Activated naive CD8-positive, alpha-beta T cell treated with anti-CD3 and anti-CD28 coated beads, Interleukin-2, amount 10 ng/mL, durations not matched to agents 7 days and 5 days (primary cell): ENCODE data around the gene HPF1. TPM values are rescaled to one million over a fixed set of nuclear protein-coding genes. Genes with fewer than 3 reads are reported as not detected.
A peak's percentile ranks its signal among the peaks of the same experiment; 100 is the strongest.
"Not testable (repeated sequence)": the region's sequence is repeated elsewhere in the genome, so short reads cannot be mapped to it uniquely, and the experiment has no call there.

ENCODE experiments used
- ATAC-seq: fragments of 150-1000 bp; cut with Tn5 transposase; one replicate; pipeline ENCODE4 v1.10.0; 2021; ENCODE audit warnings: low read depth, moderate library complexity
- POLR2A ChIA-PET: fragments of 350-600 bp; sonication (Branson Sonifier 250); formaldehyde crosslinking; loops from one replicate; lab custom pipeline; 2021; ENCODE audit warnings: antibody characterized with exemption; lab: Charles Lee
- DNase-seq: peaks from one replicate; pipeline ENCODE4 v3.0.0; 2021
- H3K27ac Mint-ChIP-seq: one replicate; pipeline ENCODE4 v1.8.0; 2022; ENCODE audit warnings: mild to moderate bottlenecking, mixed read lengths
- H3K27me3 Mint-ChIP-seq: one replicate; pipeline ENCODE4 v1.8.0; 2022; ENCODE audit warnings: mild to moderate bottlenecking, moderate library complexity, mixed read lengths
- H3K36me3 Mint-ChIP-seq: one replicate; pipeline ENCODE4 v1.8.0; 2021; ENCODE audit warnings: mild to moderate bottlenecking, mixed read lengths
- H3K4me1 Mint-ChIP-seq: one replicate; pipeline ENCODE4 v1.8.0; 2021; ENCODE audit warnings: mixed read lengths
- H3K4me3 Mint-ChIP-seq: one replicate; pipeline ENCODE4 v1.8.0; 2022; ENCODE audit warnings: mild to moderate bottlenecking, moderate library complexity, mixed read lengths
- H3K9me3 Mint-ChIP-seq: one replicate; pipeline ENCODE4 v1.8.0; 2021; ENCODE audit warnings: mixed read lengths
- total RNA-seq, 2 experiments: library from RNA; stranded (reverse); gene quantifications; one replicate each; pipeline ENCODE4 v1.2.3, GENCODE V29; 2021

The HPF1 gene
- 10 to 100 TPM; 15.6 to 16.5 TPM for total RNA-seq

DNA sequence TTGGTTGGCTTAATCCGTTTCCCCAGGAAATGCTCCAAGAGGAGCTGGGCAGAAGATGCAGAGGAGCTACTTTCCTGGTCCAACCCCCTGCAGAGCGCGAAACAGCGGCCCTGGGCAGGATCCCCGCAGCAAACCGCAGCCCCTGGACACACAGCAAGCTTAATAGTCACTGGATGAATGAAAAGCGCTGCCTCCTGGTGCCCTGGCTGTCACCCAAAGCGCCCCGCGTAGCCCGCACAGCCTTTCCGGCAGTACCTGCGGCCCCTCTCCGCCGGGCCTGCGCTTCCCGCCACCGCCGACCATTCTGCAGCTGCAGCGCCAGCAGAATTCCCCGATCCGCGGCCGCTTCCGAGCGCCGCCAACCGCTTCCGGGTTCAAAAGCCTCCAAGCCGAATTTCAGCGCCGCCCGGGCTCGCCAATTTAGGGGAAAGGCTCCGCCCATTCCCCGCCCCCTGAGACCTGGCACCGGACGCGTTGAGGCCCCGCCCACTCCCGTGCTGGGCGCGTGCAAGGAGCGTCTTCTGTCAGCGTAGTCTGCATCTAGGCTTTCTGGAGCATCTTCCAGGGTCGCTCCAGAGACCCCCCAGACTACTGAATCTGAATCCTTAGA lies at the start of gene HPF1:
HPF1 (minus strand) TSS at position 370 of the 610 bp plus-strand sequence; CDS start at position 303, 67 bp downstream.
- peak within 1 kb of the TSS; percentile 86 for H3K4me3 Mint-ChIP-seq
- H3K4me1 Mint-ChIP-seq: peaks cover 22% of the 10 kb centered on the region
- DNase-seq: peak; percentile 95
- no peaks in the 10 kb centered on the region for H3K9me3 Mint-ChIP-seq
- H3K36me3 Mint-ChIP-seq: no peaks in the 10 kb centered on the region
- POLR2A ChIA-PET: interaction anchor here (1.1 kb wide), 1 partner anchor 138 kb away, joined by 4 read pairs; the partner anchor contains the start of gene CLCN3
- H3K27me3 Mint-ChIP-seq: peaks cover 13% of the 10 kb centered on the region
- ATAC-seq: peak; percentile 93
- peak within 1 kb of the TSS; percentile 42 for H3K27ac Mint-ChIP-seq

DNA sequence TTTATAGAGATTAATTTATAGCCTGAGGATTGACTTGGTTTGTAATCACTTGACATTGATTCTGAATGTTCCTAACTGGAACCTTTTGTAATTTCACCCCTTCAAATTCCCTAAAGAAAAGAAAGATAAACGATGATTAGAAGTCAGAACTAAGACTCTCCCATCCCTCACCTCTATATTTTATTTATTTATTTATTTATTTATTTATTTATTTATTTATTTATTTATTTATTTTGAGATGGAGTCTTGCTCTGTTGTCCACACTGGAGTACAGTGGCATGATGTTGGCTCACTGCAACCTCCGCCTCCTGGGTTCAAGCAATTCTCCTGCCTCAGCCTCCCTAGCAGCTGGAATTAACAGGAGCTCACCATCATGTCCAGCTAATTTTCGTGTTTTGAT lies 49.0 kb upstream of the HPF1 start:
- POLR2A ChIA-PET: not testable (repeated sequence)

DNA sequence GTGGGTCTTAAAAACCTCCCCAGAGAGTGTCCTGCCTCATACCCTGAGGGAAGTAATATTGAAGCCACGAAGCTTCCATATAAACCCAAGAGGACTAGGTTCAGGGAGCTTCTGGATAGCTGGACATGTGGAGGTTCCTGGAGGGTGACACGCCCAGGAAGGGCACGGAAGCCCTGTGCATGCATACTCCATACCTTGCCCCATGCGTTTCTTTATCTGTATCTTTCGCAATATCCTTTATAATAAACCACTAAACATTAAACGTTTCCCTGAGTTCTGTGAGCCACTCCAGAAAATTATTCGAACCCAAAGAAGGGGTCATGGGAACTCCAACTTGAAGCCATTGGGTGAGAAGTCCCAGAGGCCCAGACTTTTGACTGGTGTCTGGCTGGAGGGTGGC lies 45.7 kb upstream of the HPF1 start:
- no peak overlapping the region for H3K4me3 Mint-ChIP-seq

More for the DNA sequence above, 49.0 kb upstream of the HPF1 start:
- H3K27ac Mint-ChIP-seq, H3K4me1 Mint-ChIP-seq, H3K4me3 Mint-ChIP-seq, H3K27me3 Mint-ChIP-seq, H3K9me3 Mint-ChIP-seq, ATAC-seq, DNase-seq, H3K36me3 Mint-ChIP-seq: not testable (repeated sequence)

DNA sequence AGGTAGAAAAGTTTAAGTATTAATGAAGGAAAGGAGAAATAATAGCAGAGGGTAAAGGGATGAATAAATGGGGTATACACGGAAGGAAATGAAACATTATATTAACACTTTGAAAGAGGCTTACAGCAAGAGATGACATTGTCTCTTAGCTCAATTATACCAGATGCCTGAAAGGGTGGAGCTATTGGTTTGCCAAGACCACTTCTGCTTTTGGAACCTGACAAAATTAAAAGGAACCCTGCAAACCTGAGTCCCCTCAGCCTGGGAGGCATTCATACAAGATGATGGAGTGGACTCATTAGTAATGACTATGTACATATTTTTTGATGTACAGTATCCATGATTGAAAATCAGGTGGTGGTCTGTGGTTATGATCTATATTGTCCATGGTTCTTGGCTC lies 45.1 kb upstream of the HPF1 start:
- H3K4me3 Mint-ChIP-seq: no peak overlapping the region
- POLR2A ChIA-PET: no interaction called here
- peaks cover 12% of the 10 kb centered on the region for H3K27me3 Mint-ChIP-seq
- DNase-seq (no peak), ATAC-seq (no peak)
- no peaks in the 10 kb centered on the region for H3K9me3 Mint-ChIP-seq
- H3K36me3 Mint-ChIP-seq: no peaks in the 10 kb centered on the region
- H3K27ac Mint-ChIP-seq: no peak overlapping the region
- no peaks in the 10 kb centered on the region for H3K4me1 Mint-ChIP-seq

More for the DNA sequence above, 45.7 kb upstream of the HPF1 start:
- H3K36me3 Mint-ChIP-seq: no peaks in the 10 kb centered on the region
- no peaks in the 10 kb centered on the region for H3K9me3 Mint-ChIP-seq
- peaks cover 10% of the 10 kb centered on the region for H3K27me3 Mint-ChIP-seq
- ATAC-seq (no peak), DNase-seq (no peak)
- H3K4me1 Mint-ChIP-seq: no peaks in the 10 kb centered on the region
- POLR2A ChIA-PET: no interaction called here
- no peak overlapping the region for H3K27ac Mint-ChIP-seq

DNA sequence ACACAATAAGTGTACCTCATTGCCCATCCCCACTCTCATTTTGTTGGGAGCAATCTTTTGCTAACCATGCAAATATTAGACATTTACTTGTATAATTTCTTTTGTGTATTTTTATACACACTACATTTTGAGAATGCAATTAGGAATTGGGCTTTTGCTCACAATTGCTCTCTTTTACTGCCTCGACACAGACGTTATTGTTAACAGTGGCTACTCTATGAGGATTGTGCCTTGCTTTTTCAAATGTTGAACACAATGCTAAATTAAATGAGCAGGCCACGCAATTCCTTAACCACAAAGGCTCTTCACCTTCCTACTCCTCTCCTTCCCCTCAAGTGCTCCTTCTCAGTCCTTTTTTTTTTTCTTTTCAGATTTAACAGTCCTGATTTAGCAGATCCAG lies 42.8 kb upstream of the HPF1 start:
- H3K27me3 Mint-ChIP-seq: peaks cover 9% of the 10 kb centered on the region
- POLR2A ChIA-PET: no interaction called here
- H3K4me3 Mint-ChIP-seq: no peak overlapping the region
- H3K4me1 Mint-ChIP-seq: no peaks in the 10 kb centered on the region
- DNase-seq (no peak), ATAC-seq (no peak)
- H3K9me3 Mint-ChIP-seq: no peaks in the 10 kb centered on the region
- H3K36me3 Mint-ChIP-seq: no peaks in the 10 kb centered on the region
- H3K27ac Mint-ChIP-seq: no peak overlapping the region

DNA sequence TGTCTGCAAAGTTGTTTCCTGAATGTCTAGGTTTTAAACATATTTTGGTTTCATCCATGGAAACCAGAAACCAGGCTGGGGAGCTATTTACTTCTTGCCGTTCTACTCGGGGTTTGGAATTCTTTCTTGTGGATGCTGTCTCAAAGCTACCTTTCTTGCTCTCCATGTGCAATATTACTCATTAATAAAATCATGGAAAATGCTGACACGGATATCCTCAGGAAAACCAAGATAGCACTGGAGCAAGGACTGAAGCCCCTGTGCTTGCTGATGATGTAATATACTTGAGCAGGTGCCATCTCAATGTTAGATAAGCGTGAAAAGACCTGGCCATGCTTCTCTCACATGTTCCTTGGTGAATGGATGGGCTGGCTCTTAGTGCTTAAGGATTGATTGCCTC lies 41.5 kb upstream of the HPF1 start:
- DNase-seq (no peak), ATAC-seq (no peak)
- Mint-ChIP-seq H3K27me3 (peaks cover 9% of the 10 kb centered on the region), H3K36me3 (no peaks in the 10 kb centered on the region), H3K4me3 (no peak overlapping the region), H3K4me1 (no peaks in the 10 kb centered on the region), H3K27ac (no peak overlapping the region), H3K9me3 (no peaks in the 10 kb centered on the region)
- POLR2A ChIA-PET: no interaction called here

DNA sequence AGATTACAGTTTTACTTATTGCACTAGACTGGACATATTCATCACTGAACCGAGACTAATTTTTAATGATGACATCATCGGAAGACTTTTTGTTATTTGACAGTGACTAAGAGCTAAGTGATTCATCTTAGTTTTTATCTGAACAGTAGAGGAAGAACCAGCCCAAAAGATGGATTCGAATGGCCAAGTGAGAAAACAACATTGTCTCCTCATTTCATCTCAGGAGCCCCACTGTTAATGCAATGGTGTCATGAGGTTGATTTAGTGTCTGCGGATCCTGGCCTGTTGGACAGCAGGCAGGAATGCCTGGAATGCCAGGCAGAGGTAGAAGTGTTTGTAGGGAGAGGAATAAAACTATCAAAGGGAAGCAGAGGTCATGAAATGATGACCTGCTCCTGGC lies 37.8 kb upstream of the HPF1 start:
- Mint-ChIP-seq H3K27me3 (peaks cover 26% of the 10 kb centered on the region), H3K4me1 (peaks cover 5% of the 10 kb centered on the region), H3K9me3 (no peaks in the 10 kb centered on the region), H3K36me3 (no peaks in the 10 kb centered on the region), H3K4me3 (no peak overlapping the region), H3K27ac (no peak overlapping the region)
- ATAC-seq (no peak), DNase-seq (no peak)
- POLR2A ChIA-PET: no interaction called here

DNA sequence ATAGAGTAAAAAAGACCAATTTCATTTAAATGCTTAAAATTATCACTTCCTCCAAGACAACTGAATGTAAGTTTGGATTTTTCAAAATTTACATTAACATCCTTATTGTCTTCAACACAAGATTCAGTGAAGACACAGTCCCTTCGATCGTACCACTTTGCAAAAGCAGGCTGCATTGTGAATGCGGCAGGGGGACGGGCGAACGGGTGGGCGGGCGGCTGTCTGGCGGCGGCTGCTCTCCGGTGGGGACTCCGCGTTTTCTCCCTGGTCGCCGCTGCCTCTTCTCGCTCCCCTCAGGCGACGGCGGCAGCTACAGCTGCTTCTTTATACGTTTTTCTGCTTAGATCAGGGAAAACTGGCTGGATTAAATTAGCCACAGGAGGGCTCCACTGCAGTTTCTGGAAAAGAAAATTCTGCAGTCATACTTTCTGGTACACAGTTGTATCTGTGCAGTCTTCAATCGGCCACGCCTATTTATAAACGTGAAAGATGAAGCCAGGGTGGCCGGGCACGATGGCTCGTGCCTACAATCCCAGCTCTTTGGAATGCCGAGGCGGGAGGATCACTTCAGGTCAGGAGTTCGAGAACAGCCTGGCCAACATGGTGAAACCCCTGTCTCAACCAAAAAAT lies 33.9 kb upstream of the HPF1 start:
- Mint-ChIP-seq H3K27me3 (peaks cover 37% of the 10 kb centered on the region), H3K9me3 (no peaks in the 10 kb centered on the region), H3K27ac (no peak overlapping the region), H3K36me3 (no peaks in the 10 kb centered on the region), H3K4me3 (peak overlapping the region; percentile 49), H3K4me1 (peaks cover 5% of the 10 kb centered on the region)
- DNase-seq: no peak
- ATAC-seq: peak; percentile 39
- POLR2A ChIA-PET: no interaction called here

DNA sequence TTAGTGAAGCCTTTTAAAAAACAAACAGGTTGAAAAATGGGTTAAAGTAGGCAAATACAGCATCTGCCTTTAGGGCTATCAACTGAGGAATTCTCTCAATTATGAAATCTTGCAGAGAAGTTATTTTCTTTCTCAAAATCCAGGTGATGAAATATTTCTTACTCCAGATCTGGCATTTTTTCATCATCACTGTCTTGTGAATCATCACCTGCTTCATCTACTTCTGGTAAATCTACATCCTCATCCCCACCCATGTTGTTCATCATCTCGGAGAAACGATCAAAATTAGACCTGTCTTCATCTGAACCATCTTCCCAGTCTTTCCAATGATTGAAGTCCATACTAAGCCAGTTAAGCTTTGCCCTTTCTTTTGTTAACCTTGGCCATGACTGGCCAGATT lies 33.3 kb upstream of the HPF1 start:
- Mint-ChIP-seq H3K4me3 (peak overlapping the region; percentile 49), H3K27ac (no peak overlapping the region), H3K4me1 (peaks cover 5% of the 10 kb centered on the region), H3K27me3 (peaks cover 37% of the 10 kb centered on the region), H3K36me3 (no peaks in the 10 kb centered on the region), H3K9me3 (no peaks in the 10 kb centered on the region)
- POLR2A ChIA-PET: no interaction called here
- no peak for DNase-seq
- no peak for ATAC-seq

DNA sequence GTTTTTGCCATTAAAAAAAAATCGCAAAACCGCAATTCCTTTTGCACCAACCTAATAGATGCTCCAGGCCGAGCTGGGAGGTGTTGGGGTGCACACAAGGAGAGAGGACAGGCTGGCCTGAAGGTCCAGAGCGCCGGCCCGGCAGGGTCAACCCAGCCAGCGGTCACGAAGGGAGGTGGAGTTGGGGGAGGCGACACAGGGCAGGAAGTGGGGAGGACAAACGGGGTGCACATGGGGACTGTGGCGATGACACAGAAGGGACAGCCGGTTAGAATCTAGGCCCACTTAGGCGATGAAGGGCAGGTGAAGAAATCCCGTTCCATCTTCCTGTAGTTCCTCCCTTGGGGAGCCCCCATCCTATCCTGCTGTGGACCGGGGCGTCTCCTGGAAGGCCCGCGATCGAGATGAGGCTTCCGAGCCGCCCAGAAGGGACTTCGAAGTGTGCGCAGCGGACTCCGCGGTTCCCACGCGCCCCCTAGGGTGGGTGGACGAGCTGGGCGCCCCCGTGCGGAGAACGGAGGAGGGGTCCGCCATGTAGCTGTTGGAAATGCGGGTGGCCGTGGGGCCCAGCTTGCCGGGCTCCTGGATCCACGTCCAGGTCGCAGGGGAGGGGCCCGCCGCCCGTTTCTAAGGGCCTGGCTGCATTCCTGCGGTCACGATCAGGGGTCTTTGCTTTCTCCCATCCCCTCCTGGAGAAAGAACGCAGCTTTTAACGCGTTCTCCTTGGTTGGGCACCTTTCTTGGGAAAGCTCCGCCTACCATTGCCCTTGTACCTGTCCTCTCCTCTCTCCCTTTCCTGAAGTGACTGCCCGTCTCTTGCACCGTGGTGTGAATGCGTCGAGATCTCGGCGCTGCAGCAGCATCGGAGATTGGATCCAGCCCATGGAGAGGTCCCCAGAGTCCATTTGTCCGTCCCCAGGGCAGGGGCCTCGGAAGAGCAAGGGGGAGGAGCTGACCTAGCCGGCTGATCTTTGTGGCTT lies 17.0 kb upstream of the HPF1 start:
- no peaks in the 10 kb centered on the region for H3K36me3 Mint-ChIP-seq
- H3K9me3 Mint-ChIP-seq: no peaks in the 10 kb centered on the region
- H3K27ac Mint-ChIP-seq: no peak overlapping the region
- POLR2A ChIA-PET: no interaction called here
- H3K27me3 Mint-ChIP-seq: peaks cover 24% of the 10 kb centered on the region
- H3K4me1 Mint-ChIP-seq: peaks cover 4% of the 10 kb centered on the region
- DNase-seq: peak; percentile 42
- H3K4me3 Mint-ChIP-seq: peak overlapping the region; percentile 47
- peak; percentile 52 for ATAC-seq

DNA sequence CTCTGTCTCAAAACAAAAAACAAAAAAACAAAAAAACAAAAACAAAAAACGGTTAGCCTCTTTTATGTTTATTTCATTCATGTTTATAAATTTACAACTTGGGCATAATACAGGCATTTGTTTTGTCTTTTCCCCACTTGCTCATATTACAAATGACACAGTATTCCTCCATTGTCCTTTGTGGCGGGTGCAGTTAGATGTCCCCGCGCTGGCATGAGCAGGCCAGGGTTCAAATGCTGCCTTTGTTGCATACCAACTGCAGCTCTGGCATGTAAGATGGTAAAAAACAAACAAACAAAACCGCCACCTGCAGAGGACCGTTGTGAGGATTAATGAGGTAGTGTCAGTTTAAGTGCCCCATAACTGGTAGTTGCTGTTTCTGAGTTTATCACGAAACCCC lies 16.1 kb upstream of the HPF1 start:
- Mint-ChIP-seq H3K9me3 (no peaks in the 10 kb centered on the region), H3K36me3 (no peaks in the 10 kb centered on the region), H3K4me1 (peaks cover 4% of the 10 kb centered on the region), H3K27ac (no peak overlapping the region), H3K4me3 (no peak overlapping the region), H3K27me3 (peaks cover 30% of the 10 kb centered on the region)
- POLR2A ChIA-PET: no interaction called here
- ATAC-seq (no peak), DNase-seq (no peak)

DNA sequence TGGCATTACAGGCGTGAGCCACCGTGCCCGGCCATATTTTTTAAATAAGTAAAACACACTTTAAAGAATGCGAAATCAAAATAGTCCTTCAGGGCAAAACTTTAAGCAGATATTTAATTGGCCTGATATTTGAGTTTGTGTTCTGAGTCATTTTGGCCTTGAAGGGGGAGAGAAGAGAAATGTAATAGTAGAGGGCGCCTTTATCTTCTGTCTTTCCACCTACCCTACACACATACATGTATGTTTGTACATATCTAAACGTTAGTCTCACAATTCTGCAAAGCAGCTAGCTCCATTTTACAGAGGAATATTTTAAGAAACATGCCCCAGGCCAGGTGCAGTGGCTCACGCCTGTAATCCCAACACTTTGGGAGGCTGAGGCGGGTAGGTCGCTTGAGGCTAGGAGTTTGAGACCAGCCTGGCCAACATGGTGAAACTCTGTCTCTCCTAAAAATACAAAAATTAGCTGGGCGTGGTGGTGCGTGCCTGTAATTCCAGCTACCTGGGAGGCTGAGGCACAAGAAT lies 13.9 kb upstream of the HPF1 start:
- H3K4me1 Mint-ChIP-seq, H3K9me3 Mint-ChIP-seq, ATAC-seq, DNase-seq, H3K36me3 Mint-ChIP-seq, H3K27ac Mint-ChIP-seq, POLR2A ChIA-PET, H3K4me3 Mint-ChIP-seq: not testable (repeated sequence)
- H3K27me3 Mint-ChIP-seq: peaks cover 30% of the 10 kb centered on the region

DNA sequence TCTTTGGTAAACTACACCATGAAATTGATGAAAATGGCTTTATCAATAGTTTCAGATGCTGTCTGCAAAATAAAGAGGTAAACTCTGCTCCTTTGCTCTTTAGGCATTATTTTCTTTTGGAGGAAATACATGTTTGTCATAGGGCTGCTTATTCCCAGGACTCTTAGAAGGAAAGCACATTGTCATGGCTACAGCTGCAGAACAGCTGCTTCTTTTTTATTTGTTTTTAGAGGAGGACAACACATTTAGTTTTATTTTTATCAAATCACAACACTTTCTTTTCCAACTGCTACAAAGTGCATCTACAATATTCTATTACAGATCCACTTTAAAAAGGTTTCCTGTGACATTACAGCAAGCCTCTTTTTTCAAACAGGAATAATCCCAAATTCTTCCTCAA lies 12.7 kb upstream of the HPF1 start:
- no peaks in the 10 kb centered on the region for H3K9me3 Mint-ChIP-seq
- H3K4me3 Mint-ChIP-seq: no peak overlapping the region
- DNase-seq: no peak
- POLR2A ChIA-PET: no interaction called here
- no peak overlapping the region for H3K27ac Mint-ChIP-seq
- no peaks in the 10 kb centered on the region for H3K36me3 Mint-ChIP-seq
- no peak for ATAC-seq
- peaks cover 22% of the 10 kb centered on the region for H3K27me3 Mint-ChIP-seq
- H3K4me1 Mint-ChIP-seq: peaks cover 4% of the 10 kb centered on the region
